Calu3 (cell line): ENCODE measurements around the gene MVD. TPM values are rescaled to one million over a fixed set of nuclear protein-coding genes. Genes with fewer than 3 reads are reported as not detected.

Experiments used
- BruUV-seq: library from RNA; stranded (reverse); fragments of 400-500 nt; replicated peaks from 2 replicates; lab custom pipeline; 2021; lab: Mats Ljungman, UMichigan
- CTCF ChIA-PET: fragments of 300-600 bp; sonication (Branson Sonifier 250); formaldehyde crosslinking; loops from one replicate; lab custom pipeline; 2022; ENCODE audit warnings: antibody characterized with exemption; lab: Charles Lee
- DNase-seq: peaks from one replicate; pipeline ENCODE4 v3.0.0; 2022
- H3K27ac Mint-ChIP-seq: one replicate; pipeline ENCODE4 v1.8.0; 2022; ENCODE audit warnings: mixed read lengths; ENCODE audit not compliant: unreplicated experiment
- H3K27me3 Mint-ChIP-seq: one replicate; pipeline ENCODE4 v1.8.0; 2022; ENCODE audit warnings: mixed read lengths; ENCODE audit not compliant: unreplicated experiment
- H3K36me3 Mint-ChIP-seq: one replicate; pipeline ENCODE4 v1.8.0; 2022; ENCODE audit warnings: mild to moderate bottlenecking, moderate library complexity, mixed read lengths; ENCODE audit not compliant: insufficient read depth, unreplicated experiment
- H3K4me1 Mint-ChIP-seq: one replicate; pipeline ENCODE4 v1.8.0; 2022; ENCODE audit warnings: mild to moderate bottlenecking, low read depth, mixed read lengths; ENCODE audit not compliant: unreplicated experiment
- H3K4me3 Mint-ChIP-seq: one replicate; pipeline ENCODE4 v1.8.0; 2022; ENCODE audit warnings: mild to moderate bottlenecking, low read depth, moderate library complexity, mixed read lengths; ENCODE audit not compliant: unreplicated experiment
- H3K9me3 Mint-ChIP-seq: one replicate; pipeline ENCODE4 v1.8.0; 2022; ENCODE audit warnings: low read depth, mixed read lengths; ENCODE audit not compliant: unreplicated experiment
- CTCF ChIP-seq: fragments of 200-600 bp; IDR thresholded peaks from one replicate; pipeline ENCODE4 v1.8.0; 2022; ENCODE audit warnings: antibody characterized with exemption; ENCODE audit not compliant: unreplicated experiment
- intact Hi-C: fragments of 100-400 bp; cut with micrococcal nuclease; formaldehyde crosslinking; loops from one replicate; pipeline ENCODE4 v1.10.0; 2022; ENCODE audit not compliant: unreplicated experiment
- total RNA-seq: library from RNA; stranded (reverse); gene quantifications from 2 replicates; pipeline ENCODE4 v1.2.3, GENCODE V29; 2022

The MVD gene
- total RNA-seq, 1 experiment from 2014 or later, result 152 TPM

GRCh38 chr16:88605186-88606147, 57.4 kb downstream of the MVD start:
- CTCF ChIA-PET, result no interaction called here
- Mint-ChIP-seq H3K27ac (no peak overlapping the region), H3K9me3 (no peaks in the 10 kb centered on the region), H3K27me3 (no peaks in the 10 kb centered on the region), H3K36me3 (peaks cover 16% of the 10 kb centered on the region), H3K4me1 (no peaks in the 10 kb centered on the region), H3K4me3 (no peak overlapping the region)
- no TSS peak for BruUV-seq
- no peak for TF ChIP-seq CTCF
- intact Hi-C loops, result no loop called here
- no peak for DNase-seq

- Mint-ChIP-seq H3K9me3 (no peaks in the 10 kb centered on the region), H3K4me1 (no peaks in the 10 kb centered on the region), H3K27me3 (no peaks in the 10 kb centered on the region), H3K27ac (no peak overlapping the region), H3K4me3 (no peak overlapping the region), H3K36me3 (peaks cover 30% of the 10 kb centered on the region)
- no peak for TF ChIP-seq CTCF
- CTCF ChIA-PET, result interaction anchor here (0.6 kb wide), 1 partner anchor 31 kb away, joined by 3 read pairs; no protein-coding TSS in a partner anchor
- intact Hi-C loops, result no loop called here
- BruUV-seq, result no TSS peak
- no peak for DNase-seq
These were observed 60.8 kb downstream of the MVD start for GRCh38 chr16:88602091-88602490.

Other genes starting within 250 kb of the MVD start
- 3.1 and 5.2 TPM in 2 replicates for gene ZFPM1, start 209.8 kb downstream of the MVD start, total RNA-seq
- 77.2 and 85.7 TPM in 2 replicates for gene ZC3H18, start 92.7 kb downstream of the MVD start, total RNA-seq
- not detected in 2 replicates for gene IL17C, start 24.5 kb downstream of the MVD start, total RNA-seq
- 867 and 881 TPM in 2 replicates for gene CYBA, start 12.0 kb downstream of the MVD start, total RNA-seq
- gene SNAI3, start 23.4 kb upstream of the MVD start, total RNA-seq, result 0.34 and 0.54 TPM in 2 replicates
- gene RNF166, start 43.3 kb upstream of the MVD start, total RNA-seq, result 33.3 and 34.3 TPM in 2 replicates
- gene CTU2, start 43.4 kb upstream of the MVD start, total RNA-seq, result 39.5 and 49.1 TPM in 2 replicates
- 177 and 199 TPM in 2 replicates for gene PIEZO1, start 122.1 kb upstream of the MVD start, total RNA-seq
- 74.8 and 82.5 TPM in 2 replicates for gene CDT1, start 140.7 kb upstream of the MVD start, total RNA-seq
- 203 and 207 TPM in 2 replicates for gene APRT, start 148.8 kb upstream of the MVD start, total RNA-seq
- 50.4 and 55.0 TPM in 2 replicates for gene GALNS, start 193.9 kb upstream of the MVD start, total RNA-seq
- 79.1 and 110 TPM in 2 replicates for gene TRAPPC2L, start 194.0 kb upstream of the MVD start, total RNA-seq
- gene PABPN1L, start 203.6 kb upstream of the MVD start, total RNA-seq, result not detected in 2 replicates